RPMI7951 (cell line): Measurements from ENCODE around the gene PDCL2. TPM values are rescaled to one million over a fixed set of nuclear protein-coding genes. Genes with fewer than 3 reads are reported as not detected.

Experiments
- DNase-seq: peaks from one replicate; pipeline ENCODE4 v3.0.0-alpha.2; 2012; ENCODE audit warnings: low read depth
- total RNA-seq: library from RNA; depleted of rRNA; stranded (reverse); fragments of >200 nt; shearing (Covaris generic); gene quantifications from 2 replicates; pipeline ENCODE4 v1.2.3, GENCODE V29; 2014; rRNA removed

The PDCL2 gene
- total RNA-seq, 1 experiment from 2014 or later: not detected

GRCh38 chr4:55539658-55540057, 52.4 kb downstream of the PDCL2 start:
- no peak for DNase-seq

- DNase-seq: no peak
These were observed 53.5 kb downstream of the PDCL2 start for GRCh38 chr4:55538531-55538930.

- no peak for DNase-seq
These were observed 57.7 kb downstream of the PDCL2 start for GRCh38 chr4:55534306-55534705.

- DNase-seq: no peak
These were observed 61.4 kb downstream of the PDCL2 start for GRCh38 chr4:55530691-55531090.

- no peak for DNase-seq
These were observed 61.9 kb downstream of the PDCL2 start for GRCh38 chr4:55530167-55530566.

- DNase-seq: no peak
These were observed 63.6 kb downstream of the PDCL2 start for GRCh38 chr4:55528491-55528890.

- no peak for DNase-seq
These were observed 67.0 kb downstream of the PDCL2 start for GRCh38 chr4:55524844-55525571.

- no peak for DNase-seq
These were observed 73.6 kb downstream of the PDCL2 start for GRCh38 chr4:55518442-55518841.

GRCh38 chr4:55517526-55518229, 74.4 kb downstream of the PDCL2 start:
- no peak for DNase-seq

- DNase-seq: no peak
These were observed 79.0 kb downstream of the PDCL2 start for GRCh38 chr4:55512922-55513571.

GRCh38 chr4:55512077-55512476, 80.0 kb downstream of the PDCL2 start:
- no peak for DNase-seq

GRCh38 chr4:55510685-55511084, 81.4 kb downstream of the PDCL2 start:
- no peak for DNase-seq

- no peak for DNase-seq
These were observed 82.8 kb downstream of the PDCL2 start for GRCh38 chr4:55509266-55509665.

GRCh38 chr4:55507612-55508011, 84.4 kb downstream of the PDCL2 start:
- DNase-seq: no peak

Other genes starting within 250 kb of the PDCL2 start
- 15.5 and 16.0 TPM in 2 replicates for gene SRD5A3, start 246.0 kb downstream of the PDCL2 start, total RNA-seq
- gene TMEM165, start 196.3 kb downstream of the PDCL2 start, total RNA-seq: 96.1 and 101 TPM in 2 replicates
- gene CLOCK, start 45.3 kb downstream of the PDCL2 start, total RNA-seq: 26.0 and 27.7 TPM in 2 replicates
- gene NMU, start 44.1 kb upstream of the PDCL2 start, total RNA-seq: 5.5 and 7.3 TPM in 2 replicates
- not detected in 2 replicates for gene EXOC1L, start 227.5 kb upstream of the PDCL2 start, total RNA-seq